ENCODE measurements around the gene RCE1.

DNA sequence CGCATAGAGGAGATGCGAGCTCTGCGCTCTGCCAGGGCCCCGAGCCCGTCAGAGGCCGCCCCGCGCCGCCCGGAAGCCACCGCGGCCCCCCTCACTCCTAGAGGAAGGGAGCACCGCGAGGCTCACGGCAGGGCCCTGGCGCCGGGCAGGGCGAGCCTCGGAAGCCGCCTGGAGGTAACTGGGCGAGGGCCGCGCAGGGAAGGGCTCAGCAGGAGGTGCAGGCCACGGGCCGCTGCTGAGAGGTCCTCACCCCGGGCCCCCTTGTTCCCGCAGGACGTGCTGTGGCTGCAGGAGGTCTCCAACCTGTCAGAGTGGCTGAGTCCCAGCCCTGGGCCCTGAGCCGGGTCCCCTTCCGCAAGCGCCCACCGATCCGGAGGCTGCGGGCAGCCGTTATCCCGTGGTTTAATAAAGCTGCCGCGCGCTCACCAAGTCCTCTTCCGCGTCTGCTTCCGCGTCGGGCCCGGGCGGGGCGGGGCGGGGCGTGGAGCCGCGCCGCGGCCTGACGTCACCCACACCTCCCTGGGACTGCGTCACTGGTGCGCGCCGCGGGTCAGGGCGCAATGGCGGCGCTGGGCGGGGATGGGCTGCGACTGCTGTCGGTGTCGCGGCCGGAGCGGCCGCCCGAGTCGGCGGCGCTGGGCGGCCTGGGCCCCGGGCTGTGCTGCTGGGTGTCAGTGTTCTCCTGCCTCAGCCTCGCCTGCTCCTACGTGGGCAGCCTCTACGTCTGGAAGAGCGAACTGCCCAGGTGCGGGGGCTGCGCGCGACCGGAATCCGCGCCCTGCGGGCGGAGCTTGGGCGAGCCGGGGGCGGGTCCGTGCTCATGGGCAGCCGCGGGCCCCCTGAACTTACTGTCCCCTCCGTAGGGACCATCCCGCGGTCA lies at the start of gene RCE1:
- TF ChIP-seq CTCF (conservative IDR thresholded peaks at IDR 0.05 in 1 of 2, IDR thresholded peaks at IDR 0.05 in 1 of 2; ENCODE audit: low read depth in 1 of 2, low read length in 2 of 2) (no peak), EZH2 (IDR thresholded peaks at IDR 0.05; ENCODE audit: low read length, missing control alignments) (no peak)

Measured in fibroblast of lung (primary cell).